Measurements from ENCODE around the gene IL15RA.

IL15RA gene

GRCh38 chr10:5977471-5978229 lies at the start of gene IL15RA:
IL15RA (minus strand) TSS chr10:5977543; CDS start chr10:5977492, 51 bp downstream.
- peak; percentile 82 to 83 for DNase-seq (ENCODE audit: low read depth in 2 of 2)

GRCh38 chr10:6025683-6026255 lies 48.4 kb upstream of the IL15RA start:
- DNase-seq (ENCODE audit: low read depth in 2 of 2): no peak

GRCh38 chr10:6024334-6024682 lies 47.0 kb upstream of the IL15RA start:
- DNase-seq (ENCODE audit: low read depth in 2 of 2): no peak

- no peak for DNase-seq (ENCODE audit: low read depth in 2 of 2)
Observed at GRCh38 chr10:6023661-6024333, 46.5 kb upstream of the IL15RA start.

GRCh38 chr10:6022660-6023059 lies 45.3 kb upstream of the IL15RA start:
- DNase-seq (ENCODE audit: low read depth in 2 of 2): no peak

- no peak for DNase-seq (ENCODE audit: low read depth in 2 of 2)
Observed at GRCh38 chr10:6020826-6021225, 43.5 kb upstream of the IL15RA start.

- no peak for DNase-seq (ENCODE audit: low read depth in 2 of 2)
Observed at GRCh38 chr10:6019796-6020195, 42.5 kb upstream of the IL15RA start.

GRCh38 chr10:6019010-6019782 lies 41.9 kb upstream of the IL15RA start:
- DNase-seq (ENCODE audit: low read depth in 2 of 2): no peak

GRCh38 chr10:6018422-6018821 lies 41.1 kb upstream of the IL15RA start:
- DNase-seq (ENCODE audit: low read depth in 2 of 2): no peak

- no peak for DNase-seq (ENCODE audit: low read depth in 2 of 2)
Observed at GRCh38 chr10:6017781-6018354, 40.5 kb upstream of the IL15RA start.

- DNase-seq (ENCODE audit: low read depth in 2 of 2): peak in 1 of 2 donors; percentile 32
Observed at GRCh38 chr10:6014241-6014761, 37.0 kb upstream of the IL15RA start.

- no peak for DNase-seq (ENCODE audit: low read depth in 2 of 2)
Observed at GRCh38 chr10:6013413-6014192, 36.3 kb upstream of the IL15RA start.

- no peak for DNase-seq (ENCODE audit: low read depth in 2 of 2)
Observed at GRCh38 chr10:6012121-6012905, 35.0 kb upstream of the IL15RA start.

GRCh38 chr10:6011558-6011957 lies 34.2 kb upstream of the IL15RA start:
- no peak for DNase-seq (ENCODE audit: low read depth in 2 of 2)

- no peak for DNase-seq (ENCODE audit: low read depth in 2 of 2)
Observed at GRCh38 chr10:6010569-6010968, 33.2 kb upstream of the IL15RA start.

- no peak for DNase-seq (ENCODE audit: low read depth in 2 of 2)
Observed at GRCh38 chr10:6009961-6010360, 32.6 kb upstream of the IL15RA start.

GRCh38 chr10:6009150-6009549 lies 31.8 kb upstream of the IL15RA start:
- DNase-seq (ENCODE audit: low read depth in 2 of 2): no peak

GRCh38 chr10:6008497-6009142 lies 31.3 kb upstream of the IL15RA start:
- no peak for DNase-seq (ENCODE audit: low read depth in 2 of 2)

- no peak for DNase-seq (ENCODE audit: low read depth in 2 of 2)
Observed at GRCh38 chr10:6006991-6007390, 29.6 kb upstream of the IL15RA start.

- DNase-seq (ENCODE audit: low read depth in 2 of 2): no peak
Observed at GRCh38 chr10:6006546-6006945, 29.2 kb upstream of the IL15RA start.
